Skeletal muscle tissue (tissue), 4 donors: Measurements from ENCODE around the gene GREM1. TPM values are rescaled to one million over a fixed set of nuclear protein-coding genes. Genes with fewer than 3 reads are reported as not detected.

Experiments used
- H3K27ac ChIP-seq: one replicate; pipeline ENCODE4 v1.7.0; 2013; ENCODE audit warnings: mild to moderate bottlenecking, low read depth, low read length, inconsistent platforms
- H3K27me3 ChIP-seq, 3 donors: one replicate each; pipeline ENCODE4 v1.7.0; 2013; ENCODE audit warnings: low read length in 3 of 3; ENCODE audit not compliant: control insufficient read depth in 3 of 3, insufficient read depth in 3 of 3
- H3K36me3 ChIP-seq, 3 donors: one replicate each; pipeline ENCODE4 v1.7.0; 2013; ENCODE audit warnings: low read length in 3 of 3; ENCODE audit not compliant: control insufficient read depth in 3 of 3, insufficient read depth in 3 of 3
- H3K4me1 ChIP-seq, 3 donors: one replicate each; pipeline ENCODE4 v1.7.0; 2013; ENCODE audit warnings: low read length in 3 of 3, mild to moderate bottlenecking in 3 of 3; ENCODE audit not compliant: control insufficient read depth in 3 of 3, insufficient read depth in 3 of 3
- H3K4me3 ChIP-seq, 3 donors: one replicate each; pipeline ENCODE4 v1.7.0; 2013; ENCODE audit warnings: low read length in 3 of 3
- H3K9ac ChIP-seq, 3 donors: one replicate each; pipeline ENCODE4 v1.7.0; 2013; ENCODE audit warnings: low read length in 3 of 3, mild to moderate bottlenecking in 3 of 3, moderate library complexity in 2 of 3, low read depth in 1 of 3
- H3K9me3 ChIP-seq, 3 donors: one replicate each; pipeline ENCODE4 v1.7.0; 2013; ENCODE audit warnings: low read length in 3 of 3; ENCODE audit not compliant: control insufficient read depth in 3 of 3
- total RNA-seq: library from RNA; depleted of rRNA; stranded (reverse); fragments of >200 nt; gene quantifications from one replicate; pipeline ENCODE4 v1.2.3, GENCODE V29; 2014
- donor health status: Osteomylitis.

Gene GREM1
- total RNA-seq, 1 donor from 2014 or later: 0.52 TPM

DNA sequence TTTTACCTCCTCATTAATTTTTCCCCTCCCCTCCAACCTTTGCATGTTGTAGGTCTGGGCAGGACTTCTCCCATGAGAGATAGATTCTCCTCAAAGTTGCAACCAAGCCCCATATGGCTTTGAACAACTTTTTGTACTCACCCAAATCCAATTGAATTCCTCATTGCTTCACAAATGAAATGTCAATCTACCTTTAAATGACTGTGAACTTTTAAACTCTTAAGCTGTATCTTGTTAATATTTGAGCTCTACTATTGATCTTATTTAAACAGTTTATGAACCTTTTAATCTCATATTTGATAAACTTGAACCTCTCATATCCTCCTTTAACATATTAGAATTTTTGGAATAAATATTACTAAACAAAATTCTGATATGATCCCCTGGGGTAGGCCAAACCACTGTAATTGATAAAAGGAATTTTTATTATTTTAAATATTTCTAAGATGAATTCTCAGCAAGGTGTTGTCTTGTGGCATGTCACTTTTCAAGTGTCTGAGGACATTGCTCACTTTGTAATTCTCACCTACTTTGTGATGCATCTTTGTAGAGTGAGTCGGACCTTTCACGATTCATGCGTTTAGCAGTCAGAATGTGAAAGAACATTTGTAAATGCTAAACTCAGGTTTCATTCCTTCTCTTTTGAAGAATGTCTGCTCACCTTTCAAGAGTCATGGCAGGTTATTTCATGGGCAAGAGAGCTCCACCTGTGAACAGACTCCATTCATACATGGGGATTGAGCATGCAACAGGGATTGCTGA lies 23.4 kb upstream of the GREM1 start:
- Histone ChIP-seq H3K4me3 (no peak overlapping the region), H3K9ac (no peak overlapping the region), H3K9me3 (no peaks in the 10 kb centered on the region), H3K36me3 (no peaks in the 10 kb centered on the region), H3K27ac (no peak overlapping the region), H3K27me3 (peaks cover 0 to 7% (median 0%) of the 10 kb centered on the region in 3 donors), H3K4me1 (no peaks in the 10 kb centered on the region)

DNA sequence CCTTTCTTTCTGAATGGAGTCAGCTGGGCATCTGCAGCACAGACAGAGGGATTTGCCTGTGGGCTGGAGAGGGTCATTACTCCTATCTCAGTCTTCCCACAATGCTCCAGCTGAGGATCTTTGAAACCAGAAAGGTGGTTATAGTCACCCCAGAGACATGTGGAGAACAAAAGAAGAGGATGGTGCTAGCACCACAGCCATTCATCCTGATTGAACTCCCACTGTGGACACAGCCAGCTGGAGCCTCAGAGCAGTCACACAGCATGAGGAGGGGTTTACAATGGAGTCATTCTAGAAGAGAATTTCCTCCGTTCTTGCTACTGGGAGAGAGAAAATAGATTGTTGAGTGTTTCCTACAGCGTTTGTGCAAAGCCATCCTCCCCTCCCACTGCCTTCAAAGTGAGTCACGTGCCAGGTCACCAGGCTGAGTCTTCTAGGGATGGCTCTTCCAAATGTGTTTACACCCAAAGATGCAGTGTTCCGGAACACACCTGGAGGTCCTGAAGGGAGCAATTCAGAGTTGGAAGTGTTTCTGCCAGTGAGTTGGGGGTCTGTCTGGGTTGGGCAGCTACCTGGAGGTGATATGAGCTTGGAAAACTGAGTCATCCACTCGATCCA lies 18.9 kb upstream of the GREM1 start:
- no peak overlapping the region for H3K9ac ChIP-seq
- peaks cover 0 to 9% (median 4%) of the 10 kb centered on the region in 3 donors for H3K27me3 ChIP-seq
- H3K27ac ChIP-seq: no peak overlapping the region
- no peaks in the 10 kb centered on the region for H3K9me3 ChIP-seq
- no peak overlapping the region for H3K4me3 ChIP-seq
- no peaks in the 10 kb centered on the region for H3K4me1 ChIP-seq
- no peaks in the 10 kb centered on the region for H3K36me3 ChIP-seq

DNA sequence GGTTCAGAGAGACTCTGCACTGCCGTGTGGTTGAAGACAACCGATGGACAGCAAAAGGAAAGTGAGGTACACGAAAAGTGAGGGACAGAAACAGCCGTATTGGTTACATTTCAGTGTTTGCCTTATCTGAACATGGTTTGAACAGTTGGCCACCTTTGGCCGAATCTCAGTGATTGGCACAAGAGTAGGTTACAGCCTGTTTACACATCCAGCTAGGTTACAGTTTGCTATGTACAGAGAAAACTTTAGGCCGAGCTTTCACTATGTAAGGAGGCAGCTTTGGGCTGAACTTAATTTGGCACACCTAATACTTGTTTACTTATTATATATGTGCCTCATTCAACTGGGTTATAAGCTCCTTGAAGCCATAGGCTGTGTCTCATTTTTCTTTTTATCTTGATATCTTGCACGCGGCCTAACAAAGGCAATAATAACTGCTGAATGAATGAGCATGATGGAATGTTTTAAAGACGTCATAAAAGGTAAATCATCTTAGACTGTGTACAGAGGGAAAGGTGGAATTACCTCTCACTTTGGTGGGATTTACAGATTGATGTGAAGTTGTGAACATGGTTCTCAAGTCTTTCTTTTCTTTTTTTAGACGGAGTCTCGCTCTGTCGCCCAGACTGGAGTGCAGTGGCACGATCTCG lies 17.2 kb upstream of the GREM1 start:
- Histone ChIP-seq H3K4me1 (no peaks in the 10 kb centered on the region), H3K27ac (no peak overlapping the region), H3K36me3 (no peaks in the 10 kb centered on the region), H3K9me3 (no peaks in the 10 kb centered on the region), H3K9ac (no peak overlapping the region), H3K4me3 (no peak overlapping the region), H3K27me3 (peaks cover 0 to 9% (median 4%) of the 10 kb centered on the region in 3 donors)

DNA sequence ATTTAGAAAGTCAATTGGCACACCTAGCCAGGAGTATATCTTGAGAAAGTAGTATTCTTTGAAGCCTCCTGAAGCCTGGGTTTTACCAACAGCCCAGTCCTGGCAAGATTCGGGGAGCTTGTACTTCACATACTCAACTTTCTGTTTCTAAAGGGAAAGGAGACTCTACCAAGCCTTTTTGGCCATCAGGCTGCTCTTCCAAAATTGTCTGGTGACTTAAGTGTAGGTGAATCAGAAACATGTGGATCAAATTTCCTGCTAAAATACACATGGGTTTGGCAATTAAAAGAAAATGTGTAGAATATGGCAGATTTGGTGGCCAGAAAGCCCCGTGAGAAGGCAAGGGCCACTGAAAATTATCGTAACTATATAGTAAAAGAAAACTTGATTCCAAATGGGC lies 15.9 kb upstream of the GREM1 start:
- H3K27ac ChIP-seq: no peak overlapping the region
- H3K4me3 ChIP-seq: no peak overlapping the region
- H3K4me1 ChIP-seq: no peaks in the 10 kb centered on the region
- H3K36me3 ChIP-seq: no peaks in the 10 kb centered on the region
- H3K27me3 ChIP-seq: peaks cover 0 to 9% (median 4%) of the 10 kb centered on the region in 3 donors
- H3K9ac ChIP-seq: no peak overlapping the region
- H3K9me3 ChIP-seq: no peaks in the 10 kb centered on the region

DNA sequence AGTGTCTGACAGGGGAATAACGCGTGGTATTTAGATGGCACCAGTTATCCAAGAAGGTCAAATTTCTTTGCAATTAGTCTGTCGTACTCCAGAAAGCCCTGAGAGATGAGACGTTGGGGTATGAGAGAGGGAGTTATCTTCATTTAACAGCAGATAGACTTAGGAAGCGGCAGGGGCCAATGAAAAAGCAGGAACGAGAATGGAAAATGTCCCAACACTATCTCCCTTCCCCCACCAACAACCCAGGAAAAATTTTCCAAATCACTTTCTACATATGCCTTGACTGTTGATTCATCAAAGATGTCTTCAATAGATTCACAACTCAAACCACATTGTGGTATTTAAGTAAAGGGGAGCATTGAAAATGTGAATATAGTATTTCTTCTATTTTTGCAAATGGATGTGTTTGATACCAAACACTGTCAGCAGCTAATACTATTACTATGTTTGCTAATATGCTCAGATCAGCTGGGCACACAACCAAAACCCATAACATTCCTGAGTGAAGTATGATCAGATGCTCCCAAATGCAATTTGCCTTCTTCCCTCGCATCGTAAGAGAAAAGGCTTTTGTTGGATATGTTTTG lies 13.3 kb upstream of the GREM1 start:
- H3K27ac ChIP-seq: no peak overlapping the region
- H3K27me3 ChIP-seq: peaks cover 3 to 14% (median 4%) of the 10 kb centered on the region in 3 donors
- H3K4me3 ChIP-seq: no peak overlapping the region
- H3K4me1 ChIP-seq: no peaks in the 10 kb centered on the region
- H3K9me3 ChIP-seq: no peaks in the 10 kb centered on the region
- no peaks in the 10 kb centered on the region for H3K36me3 ChIP-seq
- no peak overlapping the region for H3K9ac ChIP-seq

DNA sequence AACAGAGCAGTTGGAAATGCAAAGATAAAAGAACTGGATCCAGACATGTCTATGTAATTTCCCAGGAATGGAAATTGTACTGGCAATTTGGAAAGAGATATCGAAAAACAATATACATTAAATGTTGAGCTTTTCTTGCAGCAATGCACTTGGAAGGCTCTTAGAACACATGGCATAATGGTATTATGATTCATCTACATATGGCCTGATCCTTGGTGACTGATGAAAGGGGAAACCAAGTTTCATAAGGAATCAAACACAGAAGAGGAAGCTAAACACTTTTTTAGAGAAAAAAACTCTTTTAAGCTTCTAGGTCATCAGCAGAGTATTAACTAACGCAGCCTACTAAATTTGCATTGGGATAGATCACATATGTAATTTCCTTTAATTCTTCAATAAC lies 12.4 kb upstream of the GREM1 start:
- Histone ChIP-seq H3K36me3 (no peaks in the 10 kb centered on the region), H3K27me3 (peaks cover 3 to 15% (median 4%) of the 10 kb centered on the region in 3 donors), H3K4me3 (no peak overlapping the region), H3K9ac (no peak overlapping the region), H3K4me1 (no peaks in the 10 kb centered on the region), H3K27ac (no peak overlapping the region), H3K9me3 (no peaks in the 10 kb centered on the region)

DNA sequence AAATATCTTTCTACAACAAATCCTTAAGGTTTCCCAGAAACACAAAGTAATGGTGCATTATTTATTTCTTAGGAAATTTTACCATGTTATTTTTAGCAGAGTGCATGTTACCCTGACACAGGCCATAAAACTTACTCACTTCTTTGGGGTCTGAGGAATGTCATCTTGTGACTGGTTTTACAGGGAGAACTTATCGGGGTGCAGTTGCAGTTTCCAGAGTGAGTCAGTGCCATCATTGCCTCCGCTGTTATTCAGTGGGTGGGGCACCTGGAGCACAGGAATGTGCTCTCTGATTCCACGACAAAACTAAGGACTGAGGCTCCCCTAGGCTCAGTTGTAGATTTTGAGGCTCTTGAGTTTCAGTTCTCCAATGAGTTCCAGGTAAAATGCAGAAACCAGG lies 11.1 kb upstream of the GREM1 start:
- Histone ChIP-seq H3K9me3 (no peaks in the 10 kb centered on the region), H3K36me3 (no peaks in the 10 kb centered on the region), H3K9ac (no peak overlapping the region), H3K4me1 (no peaks in the 10 kb centered on the region), H3K4me3 (no peak overlapping the region), H3K27ac (no peak overlapping the region), H3K27me3 (peaks cover 3 to 11% (median 3%) of the 10 kb centered on the region in 3 donors)

DNA sequence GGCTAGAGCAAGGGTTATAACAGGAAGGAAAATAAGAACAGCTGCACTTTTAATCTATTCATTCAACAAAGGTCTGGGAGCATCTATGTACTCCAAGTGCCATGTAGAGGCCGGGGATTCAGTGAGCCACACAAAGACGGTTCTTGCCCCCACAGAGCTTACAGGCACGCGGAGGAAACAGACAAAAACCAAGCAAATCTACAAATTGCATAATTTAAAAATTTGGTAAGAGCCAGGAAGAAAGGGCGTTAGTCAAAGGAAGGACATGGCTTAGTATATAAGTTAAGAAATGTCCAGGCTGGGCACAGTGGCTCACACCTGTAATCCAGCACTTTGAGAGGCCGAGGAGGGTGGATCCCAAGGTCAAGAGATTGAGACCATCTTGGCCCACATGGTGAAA lies 10.4 kb upstream of the GREM1 start:
- Histone ChIP-seq H3K27me3 (peaks cover 3 to 13% (median 3%) of the 10 kb centered on the region in 3 donors), H3K36me3 (no peaks in the 10 kb centered on the region), H3K9ac (no peak overlapping the region)

DNA sequence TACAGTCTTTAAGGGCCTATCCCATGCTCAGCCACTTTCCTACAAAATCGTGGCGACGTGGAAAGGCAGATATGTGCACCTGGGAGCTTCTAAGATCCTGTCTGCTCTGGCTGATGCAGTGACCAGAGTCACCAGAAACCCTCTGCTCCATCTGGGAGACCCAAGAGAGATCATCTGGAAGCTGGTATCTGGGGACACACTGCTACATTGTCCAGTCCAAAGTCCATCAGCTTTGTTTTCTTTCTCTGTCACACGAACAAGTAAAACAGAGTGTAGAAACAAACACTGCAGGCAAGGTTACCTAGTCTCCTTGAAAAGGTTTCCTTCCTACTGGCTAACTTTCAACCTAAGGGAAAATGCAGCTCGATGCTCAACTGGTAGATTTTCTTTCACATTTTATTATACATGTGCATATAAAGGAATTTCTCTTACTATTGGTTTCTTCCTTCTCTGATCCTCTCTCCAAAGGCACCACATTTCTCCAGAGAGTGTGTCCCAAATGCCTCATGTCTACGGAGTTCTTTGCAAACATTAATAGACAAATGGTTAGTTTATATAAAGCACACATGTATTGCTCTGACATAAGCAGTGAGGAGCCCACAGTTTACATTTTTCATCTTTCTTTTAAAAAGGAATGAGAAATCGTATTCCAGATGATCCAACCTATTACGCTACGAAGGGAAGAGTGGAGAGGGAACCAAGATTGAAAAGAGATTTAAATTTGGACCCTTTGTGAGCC lies 8.3 kb upstream of the GREM1 start:
- H3K27me3 ChIP-seq: peaks cover 3 to 19% (median 3%) of the 10 kb centered on the region in 3 donors
- no peak overlapping the region for H3K9ac ChIP-seq
- H3K27ac ChIP-seq: no peak overlapping the region

More for the DNA sequence above, 10.4 kb upstream of the GREM1 start:
- Histone ChIP-seq H3K4me1 (no peaks in the 10 kb centered on the region), H3K9me3 (no peaks in the 10 kb centered on the region), H3K27ac (no peak overlapping the region), H3K4me3 (no peak overlapping the region)

More for the DNA sequence above, 8.3 kb upstream of the GREM1 start:
- Histone ChIP-seq H3K4me3 (no peak overlapping the region), H3K36me3 (no peaks in the 10 kb centered on the region), H3K4me1 (no peaks in the 10 kb centered on the region), H3K9me3 (no peaks in the 10 kb centered on the region)
